ENCODE data around the gene HIC2.
"Not testable (repeated sequence)": the region's sequence is repeated elsewhere in the genome, so short reads cannot be mapped to it uniquely, and the experiment has no call there.

GRCh38 chr22:21435998-21436810 is 19.0 kb downstream of the HIC2 start:
- not testable (repeated sequence) for TF ChIP-seq CTCF (IDR thresholded peaks at IDR 0.05 in 2 of 3, conservative IDR thresholded peaks at IDR 0.05 in 1 of 3; ENCODE audit: borderline replicate concordance in 1 of 3, insufficient read depth in 1 of 3, low read depth in 2 of 3, low read length in 2 of 3); MAX (IDR thresholded peaks at IDR 0.05); SIN3A (IDR thresholded peaks at IDR 0.05; ENCODE audit: low read depth)

Measured in HCT116 (cell line).